Measurements from ENCODE around the gene FAM171A1.
"Not testable (repeated sequence)": the region's sequence is repeated elsewhere in the genome, so short reads cannot be mapped to it uniquely, and the experiment has no call there.

Gene FAM171A1

GRCh38 chr10:15311569-15312280, 59.4 kb downstream of the FAM171A1 start:
- H3K36me3 ChIP-seq (ENCODE audit: control insufficient read depth in 2 of 2, insufficient read depth in 2 of 2, low read length in 2 of 2), result no peaks in the 10 kb centered on the region
- H3K9ac ChIP-seq (ENCODE audit: low read depth in 1 of 2, low read length in 2 of 2), result no peak overlapping the region
- no peak overlapping the region for H3K27ac ChIP-seq (ENCODE audit: low read depth in 2 of 2, low read length in 2 of 2)
- H3K27me3 ChIP-seq (ENCODE audit: control insufficient read depth in 2 of 2, insufficient read depth in 2 of 2, low read length in 2 of 2), result no peaks in the 10 kb centered on the region
- peaks cover 9 to 13% of the 10 kb centered on the region in 2 donors for H3K4me1 ChIP-seq (ENCODE audit: control insufficient read depth in 2 of 2, insufficient read depth in 2 of 2, low read length in 2 of 2)
- no peaks in the 10 kb centered on the region for H3K9me3 ChIP-seq (ENCODE audit: control insufficient read depth in 2 of 2, low read length in 2 of 2)
- no peak overlapping the region for H3K4me3 ChIP-seq (ENCODE audit: low read length in 2 of 2)

DNA sequence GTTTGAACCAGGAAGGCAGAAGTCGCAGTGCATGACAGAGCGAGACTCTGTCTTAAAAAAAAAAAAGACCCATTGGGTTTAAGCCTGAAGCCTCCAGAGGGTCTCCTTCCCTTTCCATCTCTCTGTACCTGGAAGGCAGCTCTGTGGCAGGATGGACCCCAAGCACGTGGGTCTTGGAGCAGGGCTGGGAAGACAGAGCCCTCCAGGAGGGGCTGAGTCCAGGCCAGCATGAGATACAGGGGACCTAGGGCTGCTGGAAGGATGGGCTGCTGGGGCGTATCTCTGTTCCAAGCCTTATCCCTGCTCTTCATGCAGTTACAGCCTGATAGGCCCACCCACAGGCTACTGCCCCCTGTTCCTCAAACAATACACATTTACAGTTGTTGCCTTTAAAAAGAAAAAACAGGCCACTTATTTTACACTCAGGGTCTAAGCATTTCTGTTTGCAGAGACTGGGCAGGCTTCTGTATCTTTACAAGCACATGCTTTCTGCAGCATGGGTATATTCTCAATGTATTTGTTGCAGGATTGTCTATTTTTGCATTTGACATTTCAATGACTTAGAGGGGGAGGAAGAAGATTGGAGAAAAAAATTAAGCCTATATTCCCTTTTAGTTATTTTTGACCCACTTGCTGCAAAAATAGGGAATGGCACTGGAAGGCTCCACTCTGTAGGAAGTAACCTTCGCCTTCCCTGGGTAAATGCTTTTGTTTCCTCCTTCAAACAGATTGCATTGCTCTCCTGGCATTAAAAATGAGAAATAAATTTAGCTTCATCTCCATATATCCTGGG, 60.1 kb downstream of the FAM171A1 start:
- Histone ChIP-seq H3K9ac (ENCODE audit: low read depth in 1 of 2, low read length in 2 of 2) (no peak overlapping the region), H3K36me3 (ENCODE audit: control insufficient read depth in 2 of 2, insufficient read depth in 2 of 2, low read length in 2 of 2) (no peaks in the 10 kb centered on the region), H3K4me3 (ENCODE audit: low read length in 2 of 2) (no peak overlapping the region), H3K27ac (ENCODE audit: low read depth in 2 of 2, low read length in 2 of 2) (no peak overlapping the region), H3K9me3 (ENCODE audit: control insufficient read depth in 2 of 2, low read length in 2 of 2) (no peaks in the 10 kb centered on the region), H3K27me3 (ENCODE audit: control insufficient read depth in 2 of 2, insufficient read depth in 2 of 2, low read length in 2 of 2) (no peaks in the 10 kb centered on the region), H3K4me1 (ENCODE audit: control insufficient read depth in 2 of 2, insufficient read depth in 2 of 2, low read length in 2 of 2) (peaks cover 3 to 6% of the 10 kb centered on the region in 2 donors)

GRCh38 chr10:15309221-15309620, 61.9 kb downstream of the FAM171A1 start:
- Histone ChIP-seq H3K36me3 (ENCODE audit: control insufficient read depth in 2 of 2, insufficient read depth in 2 of 2, low read length in 2 of 2) (no peaks in the 10 kb centered on the region), H3K4me1 (ENCODE audit: control insufficient read depth in 2 of 2, insufficient read depth in 2 of 2, low read length in 2 of 2) (peaks cover 6% of the 10 kb centered on the region in 2 donors)

DNA sequence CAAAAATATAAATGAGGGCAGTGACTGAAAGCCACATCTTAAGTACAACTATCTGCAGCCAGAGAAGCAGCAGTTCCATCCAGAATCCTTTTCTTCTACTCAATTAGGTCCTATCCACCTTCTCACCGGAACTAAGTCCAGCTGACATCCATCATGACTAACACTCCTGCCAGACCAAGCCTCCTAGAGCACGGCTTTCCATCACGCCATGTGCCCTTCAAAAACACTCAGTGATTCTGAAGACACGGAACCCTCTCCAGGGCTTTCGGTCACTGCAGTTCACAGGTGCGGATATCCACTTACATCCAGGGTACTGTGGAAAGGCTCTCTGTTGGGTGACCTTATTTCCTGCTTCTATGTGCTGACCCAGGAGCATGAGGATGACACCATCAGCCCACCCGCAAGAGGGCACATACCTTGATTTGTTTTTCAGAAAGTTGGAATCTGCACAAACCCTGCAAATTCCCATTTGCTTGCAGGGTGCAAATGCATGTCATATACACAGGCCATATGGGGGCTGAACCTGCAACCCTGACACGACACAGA, 64.3 kb downstream of the FAM171A1 start:
- no peaks in the 10 kb centered on the region for H3K27me3 ChIP-seq (ENCODE audit: control insufficient read depth in 2 of 2, insufficient read depth in 2 of 2, low read length in 2 of 2)
- H3K9ac ChIP-seq (ENCODE audit: low read depth in 1 of 2, low read length in 2 of 2), result no peak overlapping the region
- H3K36me3 ChIP-seq (ENCODE audit: control insufficient read depth in 2 of 2, insufficient read depth in 2 of 2, low read length in 2 of 2), result no peaks in the 10 kb centered on the region
- peaks cover 0 to 3% of the 10 kb centered on the region in 2 donors for H3K4me1 ChIP-seq (ENCODE audit: control insufficient read depth in 2 of 2, insufficient read depth in 2 of 2, low read length in 2 of 2)
- H3K9me3 ChIP-seq (ENCODE audit: control insufficient read depth in 2 of 2, low read length in 2 of 2), result no peaks in the 10 kb centered on the region
- no peak overlapping the region for H3K27ac ChIP-seq (ENCODE audit: low read depth in 2 of 2, low read length in 2 of 2)
- no peak overlapping the region for H3K4me3 ChIP-seq (ENCODE audit: low read length in 2 of 2)

More at GRCh38 chr10:15309221-15309620, 61.9 kb downstream of the FAM171A1 start:
- no peak overlapping the region for H3K9ac ChIP-seq (ENCODE audit: low read depth in 1 of 2, low read length in 2 of 2)
- no peaks in the 10 kb centered on the region for H3K9me3 ChIP-seq (ENCODE audit: control insufficient read depth in 2 of 2, low read length in 2 of 2)
- no peaks in the 10 kb centered on the region for H3K27me3 ChIP-seq (ENCODE audit: control insufficient read depth in 2 of 2, insufficient read depth in 2 of 2, low read length in 2 of 2)
- H3K4me3 ChIP-seq (ENCODE audit: low read length in 2 of 2), result no peak overlapping the region
- no peak overlapping the region for H3K27ac ChIP-seq (ENCODE audit: low read depth in 2 of 2, low read length in 2 of 2)

- Histone ChIP-seq H3K36me3 (ENCODE audit: control insufficient read depth in 2 of 2, insufficient read depth in 2 of 2, low read length in 2 of 2) (no peaks in the 10 kb centered on the region), H3K27me3 (ENCODE audit: control insufficient read depth in 2 of 2, insufficient read depth in 2 of 2, low read length in 2 of 2) (no peaks in the 10 kb centered on the region), H3K9ac (ENCODE audit: low read depth in 1 of 2, low read length in 2 of 2) (no peak overlapping the region), H3K4me1 (ENCODE audit: control insufficient read depth in 2 of 2, insufficient read depth in 2 of 2, low read length in 2 of 2) (peaks cover 0 to 3% of the 10 kb centered on the region in 2 donors), H3K4me3 (ENCODE audit: low read length in 2 of 2) (no peak overlapping the region), H3K9me3 (ENCODE audit: control insufficient read depth in 2 of 2, low read length in 2 of 2) (no peaks in the 10 kb centered on the region), H3K27ac (ENCODE audit: low read depth in 2 of 2, low read length in 2 of 2) (no peak overlapping the region)
These were observed 65.5 kb downstream of the FAM171A1 start for GRCh38 chr10:15305634-15306033.

DNA sequence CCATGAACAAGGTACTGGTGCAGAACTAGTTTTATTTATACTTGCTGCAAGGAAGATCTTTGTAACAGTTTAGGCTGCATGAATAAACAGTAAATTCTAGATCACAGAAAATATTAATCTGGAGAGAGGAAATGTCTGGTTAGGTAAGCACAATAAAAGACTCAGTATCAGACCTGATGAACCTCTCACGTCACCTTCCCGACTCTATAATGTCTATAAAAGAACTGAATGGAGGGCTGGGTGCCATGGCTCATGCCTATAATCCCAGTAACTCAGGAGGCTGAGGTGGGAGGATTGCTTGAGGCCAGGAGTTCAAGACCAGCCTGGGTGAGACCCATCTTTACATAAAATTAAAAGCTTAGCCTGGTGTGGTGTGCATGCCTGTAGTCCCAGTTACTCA, 65.9 kb downstream of the FAM171A1 start:
- Histone ChIP-seq H3K27ac (ENCODE audit: low read depth in 2 of 2, low read length in 2 of 2) (no peak overlapping the region), H3K27me3 (ENCODE audit: control insufficient read depth in 2 of 2, insufficient read depth in 2 of 2, low read length in 2 of 2) (no peaks in the 10 kb centered on the region), H3K9me3 (ENCODE audit: control insufficient read depth in 2 of 2, low read length in 2 of 2) (no peaks in the 10 kb centered on the region), H3K4me3 (ENCODE audit: low read length in 2 of 2) (no peak overlapping the region), H3K36me3 (ENCODE audit: control insufficient read depth in 2 of 2, insufficient read depth in 2 of 2, low read length in 2 of 2) (no peaks in the 10 kb centered on the region), H3K9ac (ENCODE audit: low read depth in 1 of 2, low read length in 2 of 2) (no peak overlapping the region), H3K4me1 (ENCODE audit: control insufficient read depth in 2 of 2, insufficient read depth in 2 of 2, low read length in 2 of 2) (peaks cover 0 to 3% of the 10 kb centered on the region in 2 donors)

DNA sequence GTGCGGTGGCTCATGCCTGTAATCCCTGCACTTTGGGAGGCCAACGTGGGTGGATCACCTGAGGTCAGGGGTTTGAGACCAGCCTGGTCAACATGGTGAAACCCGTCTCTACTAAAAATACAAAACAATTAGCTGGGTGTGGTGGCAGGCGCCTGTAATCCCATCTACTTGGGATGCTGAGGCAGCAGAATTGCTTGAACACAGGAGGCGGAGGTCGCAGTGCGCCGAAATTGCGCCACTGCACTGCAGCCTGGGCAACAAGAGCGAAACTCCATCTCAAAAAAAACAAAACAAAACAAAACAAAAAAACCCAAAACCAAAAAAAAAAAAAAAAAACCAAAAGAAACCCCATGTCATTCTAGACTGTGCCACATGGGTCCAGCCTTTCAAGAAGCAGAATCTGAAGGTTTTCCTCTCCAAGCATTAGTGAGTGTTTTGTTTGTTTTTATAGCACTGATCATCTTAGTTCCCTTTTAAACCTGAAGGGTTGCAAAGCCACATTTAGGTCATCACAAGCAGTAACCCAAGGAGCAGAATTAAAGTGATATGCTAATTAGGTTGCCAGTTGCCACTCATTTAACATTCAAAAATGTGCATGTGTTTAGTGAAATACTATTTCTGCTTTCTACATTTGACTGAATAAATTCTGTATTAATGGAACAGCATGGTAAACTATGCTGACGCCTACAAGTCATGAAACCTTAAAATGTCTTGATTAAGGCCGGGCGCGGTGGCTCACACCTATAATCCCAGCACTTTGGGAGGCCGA, 68.7 kb downstream of the FAM171A1 start:
- not testable (repeated sequence) for H3K9ac ChIP-seq (ENCODE audit: low read depth in 1 of 2, low read length in 2 of 2); H3K4me1 ChIP-seq (ENCODE audit: control insufficient read depth in 2 of 2, insufficient read depth in 2 of 2, low read length in 2 of 2); H3K9me3 ChIP-seq (ENCODE audit: control insufficient read depth in 2 of 2, low read length in 2 of 2); H3K4me3 ChIP-seq (ENCODE audit: low read length in 2 of 2); H3K36me3 ChIP-seq (ENCODE audit: control insufficient read depth in 2 of 2, insufficient read depth in 2 of 2, low read length in 2 of 2); H3K27me3 ChIP-seq (ENCODE audit: control insufficient read depth in 2 of 2, insufficient read depth in 2 of 2, low read length in 2 of 2); H3K27ac ChIP-seq (ENCODE audit: low read depth in 2 of 2, low read length in 2 of 2)

DNA sequence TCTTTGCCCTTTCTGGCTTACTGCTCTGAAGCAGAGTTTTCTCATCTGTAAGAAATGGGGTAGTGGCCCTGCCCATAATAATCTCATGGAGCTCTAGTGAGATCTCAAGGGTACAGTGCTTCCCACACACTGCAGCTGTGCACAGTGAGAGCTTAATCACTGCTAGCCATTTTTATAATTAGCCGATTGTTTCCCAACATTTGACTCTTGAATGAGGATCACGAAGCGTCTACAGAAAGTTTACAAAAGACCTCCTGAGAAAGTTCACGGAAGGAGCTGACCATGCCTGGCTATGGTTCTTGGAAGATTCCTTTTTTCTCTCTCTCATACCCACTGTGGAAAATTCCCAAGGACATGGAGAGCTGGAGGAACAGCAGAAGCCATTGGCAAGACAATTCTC, 70.4 kb downstream of the FAM171A1 start:
- peak overlapping the region in 1 of 2 donors; percentile 41 for H3K9ac ChIP-seq (ENCODE audit: low read depth in 1 of 2, low read length in 2 of 2)
- H3K9me3 ChIP-seq (ENCODE audit: control insufficient read depth in 2 of 2, low read length in 2 of 2), result no peaks in the 10 kb centered on the region
- no peaks in the 10 kb centered on the region for H3K36me3 ChIP-seq (ENCODE audit: control insufficient read depth in 2 of 2, insufficient read depth in 2 of 2, low read length in 2 of 2)
- H3K4me1 ChIP-seq (ENCODE audit: control insufficient read depth in 2 of 2, insufficient read depth in 2 of 2, low read length in 2 of 2), result peaks cover 0 to 1% of the 10 kb centered on the region in 2 donors
- H3K4me3 ChIP-seq (ENCODE audit: low read length in 2 of 2), result no peak overlapping the region
- H3K27ac ChIP-seq (ENCODE audit: low read depth in 2 of 2, low read length in 2 of 2), result no peak overlapping the region
- H3K27me3 ChIP-seq (ENCODE audit: control insufficient read depth in 2 of 2, insufficient read depth in 2 of 2, low read length in 2 of 2), result no peaks in the 10 kb centered on the region

- H3K27ac ChIP-seq (ENCODE audit: low read depth in 2 of 2, low read length in 2 of 2), result no peak overlapping the region
- H3K9me3 ChIP-seq (ENCODE audit: control insufficient read depth in 2 of 2, low read length in 2 of 2), result no peaks in the 10 kb centered on the region
- H3K4me3 ChIP-seq (ENCODE audit: low read length in 2 of 2), result no peak overlapping the region
- H3K36me3 ChIP-seq (ENCODE audit: control insufficient read depth in 2 of 2, insufficient read depth in 2 of 2, low read length in 2 of 2), result no peaks in the 10 kb centered on the region
- H3K27me3 ChIP-seq (ENCODE audit: control insufficient read depth in 2 of 2, insufficient read depth in 2 of 2, low read length in 2 of 2), result no peaks in the 10 kb centered on the region
- H3K9ac ChIP-seq (ENCODE audit: low read depth in 1 of 2, low read length in 2 of 2), result no peak overlapping the region
- H3K4me1 ChIP-seq (ENCODE audit: control insufficient read depth in 2 of 2, insufficient read depth in 2 of 2, low read length in 2 of 2), result peaks cover 0 to 5% of the 10 kb centered on the region in 2 donors
These were observed 70.9 kb downstream of the FAM171A1 start for GRCh38 chr10:15300145-15300544.
